HAP-1 (cell line): ENCODE data around the gene PAK2.

Experiments
- DNase-seq, 2 experiments: peaks; one replicate each; pipeline ENCODE4 v3.0.0-alpha.2; 2016 to 2020; ENCODE audit warnings: low spot score in 2 of 2
- H3K27me3 ChIP-seq: fragments of 250-450 bp; sonication (Bioruptor Pico); 2 replicates; pipeline ENCODE4 v1.5.1; 2020; ENCODE audit warnings: low read depth, mild to moderate bottlenecking, moderate library complexity
- H3K36me3 ChIP-seq: fragments of 250-450 bp; sonication (Bioruptor Pico); replicated peaks from 2 replicates; pipeline ENCODE4 v1.5.1; 2020; ENCODE audit warnings: mild to moderate bottlenecking
- H3K4me1 ChIP-seq: fragments of 250-450 bp; sonication (Bioruptor Pico); 2 replicates; pipeline ENCODE4 v1.5.1; 2020; ENCODE audit warnings: mild to moderate bottlenecking
- H3K4me3 ChIP-seq: fragments of 250-450 bp; sonication (Bioruptor Pico); 2 replicates; pipeline ENCODE4 v1.5.1; 2020; ENCODE audit warnings: mild to moderate bottlenecking, moderate library complexity
- H3K9me3 ChIP-seq: fragments of 250-450 bp; sonication (Bioruptor Pico); 2 replicates; pipeline ENCODE4 v1.5.1; 2020; ENCODE audit warnings: mild to moderate bottlenecking, moderate library complexity
- in situ Hi-C: fragments of 300-500 bp; cut with MboI; formaldehyde crosslinking; loops from 3 replicates; pipeline ENCODE4 v1.14.3; 2020; ENCODE audit warnings: low sequenced_read_pairs, inconsistent platforms, mixed read lengths

The PAK2 gene

GRCh38 chr3:196778755-196779154, 39.1 kb downstream of the PAK2 start:
- Histone ChIP-seq H3K9me3 (no peaks in the 10 kb centered on the region), H3K36me3 (peaks cover 13% of the 10 kb centered on the region), H3K27me3 (no peaks in the 10 kb centered on the region), H3K4me1 (peaks cover 11% of the 10 kb centered on the region), H3K4me3 (no peak overlapping the region)
- no peak for DNase-seq
- in situ Hi-C loops, result no loop called here

GRCh38 chr3:196782511-196782910, 42.9 kb downstream of the PAK2 start:
- DNase-seq, result no peak
- H3K27me3 ChIP-seq, result no peaks in the 10 kb centered on the region
- H3K4me1 ChIP-seq, result no peaks in the 10 kb centered on the region; the same call in 1 of the 2 replicates
- in situ Hi-C loops, result no loop called here
- H3K4me3 ChIP-seq, result no peak overlapping the region
- H3K36me3 ChIP-seq, result peaks cover 27% of the 10 kb centered on the region
- no peaks in the 10 kb centered on the region for H3K9me3 ChIP-seq

- peaks cover 19% of the 10 kb centered on the region for H3K36me3 ChIP-seq
- H3K4me3 ChIP-seq, result no peak overlapping the region
- in situ Hi-C loops, result no loop called here
- no peak for DNase-seq
- no peaks in the 10 kb centered on the region for H3K9me3 ChIP-seq
- H3K27me3 ChIP-seq, result no peaks in the 10 kb centered on the region
- peaks cover 10% of the 10 kb centered on the region for H3K4me1 ChIP-seq
Measured at GRCh38 chr3:196788528-196788927, 48.9 kb downstream of the PAK2 start.

GRCh38 chr3:196789885-196790359, 50.3 kb downstream of the PAK2 start:
- in situ Hi-C loops, result no loop called here
- Histone ChIP-seq H3K36me3 (peaks cover 13% of the 10 kb centered on the region), H3K9me3 (no peaks in the 10 kb centered on the region), H3K4me1 (peaks cover 10% of the 10 kb centered on the region), H3K4me3 (no peak overlapping the region), H3K27me3 (no peaks in the 10 kb centered on the region)
- peak; percentile 38 to 56 for DNase-seq

GRCh38 chr3:196790636-196791035, 51.0 kb downstream of the PAK2 start:
- Histone ChIP-seq H3K9me3 (no peaks in the 10 kb centered on the region), H3K4me3 (no peak overlapping the region), H3K4me1 (peaks cover 10% of the 10 kb centered on the region), H3K27me3 (no peaks in the 10 kb centered on the region), H3K36me3 (peaks cover 10% of the 10 kb centered on the region)
- in situ Hi-C loops, result no loop called here
- DNase-seq, result no peak

- H3K36me3 ChIP-seq, result peaks cover 3% of the 10 kb centered on the region; the same call in 1 of the 2 replicates
- H3K27me3 ChIP-seq, result no peaks in the 10 kb centered on the region
- in situ Hi-C loops, result no loop called here
- H3K4me1 ChIP-seq, result peaks cover 10% of the 10 kb centered on the region
- no peaks in the 10 kb centered on the region for H3K9me3 ChIP-seq
- no peak for DNase-seq
- H3K4me3 ChIP-seq, result no peak overlapping the region
Measured at GRCh38 chr3:196792771-196793170, 53.1 kb downstream of the PAK2 start.

- in situ Hi-C loops, result no loop called here
- no peaks in the 10 kb centered on the region for H3K9me3 ChIP-seq
- H3K4me1 ChIP-seq, result peaks cover 10% of the 10 kb centered on the region
- no peaks in the 10 kb centered on the region for H3K27me3 ChIP-seq
- DNase-seq, result no peak
- peaks cover 3% of the 10 kb centered on the region; the same call in 1 of the 2 replicates for H3K36me3 ChIP-seq
- no peak overlapping the region for H3K4me3 ChIP-seq
Measured at GRCh38 chr3:196793246-196793645, 53.6 kb downstream of the PAK2 start.

- peaks cover 3% of the 10 kb centered on the region; the same call in 1 of the 2 replicates for H3K36me3 ChIP-seq
- DNase-seq, result no peak
- in situ Hi-C loops, result no loop called here
- H3K27me3 ChIP-seq, result no peaks in the 10 kb centered on the region
- peaks cover 10% of the 10 kb centered on the region for H3K4me1 ChIP-seq
- H3K4me3 ChIP-seq, result no peak overlapping the region
- no peaks in the 10 kb centered on the region for H3K9me3 ChIP-seq
Measured at GRCh38 chr3:196794467-196794866, 54.8 kb downstream of the PAK2 start.

- no peak for DNase-seq
- no peak overlapping the region for H3K4me3 ChIP-seq
- no peaks in the 10 kb centered on the region for H3K9me3 ChIP-seq
- peaks cover 13% of the 10 kb centered on the region for H3K4me1 ChIP-seq
- H3K27me3 ChIP-seq, result no peaks in the 10 kb centered on the region
- in situ Hi-C loops, result no loop called here
- peaks cover 3% of the 10 kb centered on the region; the same call in 1 of the 2 replicates for H3K36me3 ChIP-seq
Measured at GRCh38 chr3:196796317-196796716, 56.7 kb downstream of the PAK2 start.

GRCh38 chr3:196800742-196801434, 61.2 kb downstream of the PAK2 start:
- in situ Hi-C loops, result no loop called here
- peak; percentile 31 to 42 for DNase-seq
- peaks cover 11% of the 10 kb centered on the region for H3K4me1 ChIP-seq
- H3K9me3 ChIP-seq, result no peaks in the 10 kb centered on the region
- H3K27me3 ChIP-seq, result no peaks in the 10 kb centered on the region
- no peak overlapping the region for H3K4me3 ChIP-seq
- peaks cover 26% of the 10 kb centered on the region for H3K36me3 ChIP-seq

- peaks cover 11% of the 10 kb centered on the region for H3K4me1 ChIP-seq
- DNase-seq, result no peak
- no peaks in the 10 kb centered on the region for H3K9me3 ChIP-seq
- no peaks in the 10 kb centered on the region for H3K27me3 ChIP-seq
- peaks cover 47% of the 10 kb centered on the region for H3K36me3 ChIP-seq
- H3K4me3 ChIP-seq, result no peak overlapping the region
- in situ Hi-C loops, result no loop called here
Measured at GRCh38 chr3:196803891-196804468, 64.3 kb downstream of the PAK2 start.

GRCh38 chr3:196804773-196805172, 65.1 kb downstream of the PAK2 start:
- Histone ChIP-seq H3K9me3 (no peaks in the 10 kb centered on the region), H3K36me3 (peaks cover 47% of the 10 kb centered on the region), H3K27me3 (no peaks in the 10 kb centered on the region), H3K4me1 (peaks cover 11% of the 10 kb centered on the region), H3K4me3 (no peak overlapping the region)
- in situ Hi-C loops, result no loop called here
- no peak for DNase-seq

- in situ Hi-C loops, result no loop called here
- no peaks in the 10 kb centered on the region for H3K4me1 ChIP-seq
- H3K4me3 ChIP-seq, result no peak overlapping the region
- no peaks in the 10 kb centered on the region for H3K9me3 ChIP-seq
- peaks cover 53% of the 10 kb centered on the region for H3K36me3 ChIP-seq
- H3K27me3 ChIP-seq, result no peaks in the 10 kb centered on the region
- DNase-seq, result no peak
Measured at GRCh38 chr3:196810963-196811581, 71.4 kb downstream of the PAK2 start.

- Histone ChIP-seq H3K36me3 (peaks cover 44% of the 10 kb centered on the region), H3K9me3 (no peaks in the 10 kb centered on the region), H3K27me3 (no peaks in the 10 kb centered on the region), H3K4me3 (no peak overlapping the region), H3K4me1 (no peaks in the 10 kb centered on the region)
- DNase-seq, result no peak
- in situ Hi-C loops, result no loop called here
Measured at GRCh38 chr3:196812853-196813252, 73.2 kb downstream of the PAK2 start.
